ENCODE data around the gene TSACC. TPM values are rescaled to one million over a fixed set of nuclear protein-coding genes. Genes with fewer than 3 reads are reported as not detected.

Gene TSACC
- total and polyA plus RNA-seq, 9 of the 15 experiments (the other 6 are each of a cell fraction or from before 2014, with no cell fraction given), result 0.45 to 7.4 (median 2.6) TPM

- TF ChIP-seq ZSCAN32 (CRISPR knock-in tag; IDR thresholded peaks at IDR 0.05) (no peak), TFAP4 (CRISPR knock-in tag; IDR thresholded peaks at IDR 0.05; ENCODE audit: borderline replicate concordance) (peak; percentile 97), ZNF445 (CRISPR knock-in tag; IDR thresholded peaks at IDR 0.05; ENCODE audit: low read depth) (no peak), U2AF2 (optimal IDR thresholded peaks at IDR 0.05; ENCODE audit: low read depth, low read length) (no peak), POLR2A (conservative IDR thresholded peaks at IDR 0.05) (peak; percentile 67), CEBPG (CRISPR knock-in tag; IDR thresholded peaks at IDR 0.05) (no peak), CEBPG (tag; conservative IDR thresholded peaks at IDR 0.05 in 1 of 2, IDR thresholded peaks at IDR 0.05 in 1 of 2) (no peak), USF2 (CRISPR knock-in tag; IDR thresholded peaks at IDR 0.05) (peak; percentile 97), SIN3A (IDR thresholded peaks at IDR 0.05; ENCODE audit: borderline replicate concordance in 2 of 2, control insufficient read depth in 1 of 2, low read depth in 2 of 2, low read length in 2 of 2) (peak; percentile 56 to 96; a peak in 2 of 4 replicates), MAFK (IDR thresholded peaks at IDR 0.05; ENCODE audit: low read length) (no peak), E4F1 (CRISPR knock-in tag; IDR thresholded peaks at IDR 0.05; ENCODE audit: borderline replicate concordance) (no peak), ZBTB9 (CRISPR knock-in tag; IDR thresholded peaks at IDR 0.05) (peak; percentile 60; the same call in 1 of the 2 replicates), CBX1 (IDR thresholded peaks at IDR 0.05; ENCODE audit: low read depth) (0 out of 2 replicates have a peak, but pooled peaks have one; percentile 37), HCFC1 (IDR thresholded peaks at IDR 0.05; ENCODE audit: low read depth, low read length) (peak; percentile 38; the same call in 1 of the 2 replicates), MECOM (CRISPR knock-in tag; IDR thresholded peaks at IDR 0.05) (no peak), CREB1 (IDR thresholded peaks at IDR 0.05) (no peak), CREB1 (CRISPR knock-in tag; IDR thresholded peaks at IDR 0.05) (no peak), EZH2 (IDR thresholded peaks at IDR 0.05; ENCODE audit: borderline replicate concordance, low read depth, low read length) (no peak), KLF1 (tag; IDR thresholded peaks at IDR 0.05) (0 out of 2 replicates have a peak, but pooled peaks have one; percentile 55), RBFOX2 (IDR thresholded peaks at IDR 0.05; ENCODE audit: low read depth, low read length) (peak; percentile 59), IRF2 (CRISPR knock-in tag; IDR thresholded peaks at IDR 0.05) (no peak), DACH1 (IDR thresholded peaks at IDR 0.05; ENCODE audit: partially characterized antibody) (peak; percentile 74), ZBTB2 (IDR thresholded peaks at IDR 0.05) (no peak)
Observed at GRCh38 chr1:156295391-156295947, 42.9 kb upstream of the TSACC start, which contains the start of gene GLMP (continued).

Measured in K562 (cell line).